ENCODE measurements around the gene ARHGEF38. TPM values are rescaled to one million over a fixed set of nuclear protein-coding genes. Genes with fewer than 3 reads are reported as not detected.

Gene ARHGEF38
- total RNA-seq, 1 experiment from 2014 or later, result 0.15 TPM

DNA sequence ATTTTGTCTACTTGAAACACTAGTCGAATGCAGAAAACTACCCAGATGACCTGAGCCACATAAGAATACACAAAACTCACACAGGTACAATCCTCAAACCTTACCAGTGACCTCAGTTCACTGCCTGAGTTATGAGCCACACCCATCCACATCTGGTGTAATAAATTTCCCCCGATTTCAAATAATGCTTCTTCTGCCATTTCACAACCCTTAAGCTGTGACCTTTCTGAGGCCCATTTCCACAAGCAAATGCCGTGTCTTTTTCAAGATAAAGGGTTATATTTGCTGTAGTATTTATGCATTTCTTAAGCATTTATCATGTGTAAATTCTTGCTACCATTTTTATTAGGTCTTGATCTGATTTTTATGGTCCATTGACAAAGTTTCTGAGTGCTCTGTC is 1.8 kb upstream of the ARHGEF38 start:
- DNase-seq, result no peak
- CTCF ChIA-PET, result no interaction called here
- intact Hi-C loops (cut with micrococcal nuclease; ENCODE audit: unreplicated experiment), result no loop called here

GRCh38 chr4:105555409-105555808 is 3.0 kb downstream of the ARHGEF38 start:
- Histone ChIP-seq H3K4me1 (replicated peaks; ENCODE audit: insufficient read depth) (peaks cover 15% of the 10 kb centered on the region), H3K27ac (no peak overlapping the region), H3K4me3 (no peak overlapping the region), H3K9me3 (ENCODE audit: insufficient read depth, low read depth) (no peaks in the 10 kb centered on the region), H3K79me2 (ENCODE audit: low read depth) (no peaks in the 10 kb centered on the region), H2AFZ (no peak overlapping the region), H3K27me3 (ENCODE audit: insufficient read depth, low read depth) (no peaks in the 10 kb centered on the region), H3K9me2 (ENCODE audit: insufficient read depth) (no peaks in the 10 kb centered on the region), H4K20me1 (ENCODE audit: insufficient read depth) (no peaks in the 10 kb centered on the region), H3K4me2 (no peak overlapping the region), H3K36me3 (ENCODE audit: low read depth) (no peaks in the 10 kb centered on the region), H3F3A (ENCODE audit: insufficient read depth, low read depth) (peaks cover 13% of the 10 kb centered on the region; the same call in 1 of the 2 replicates)
- intact Hi-C loops (cut with micrococcal nuclease; ENCODE audit: unreplicated experiment), result no loop called here
- no peak for TF ChIP-seq EZH2 (IDR thresholded peaks at IDR 0.05; ENCODE audit: low read depth)
- no peak for TF ChIP-seq CTCF (conservative IDR thresholded peaks at IDR 0.05)
- POLR2A ChIA-PET (ENCODE audit: unreplicated experiment), result no interaction called here
- DNase-seq, result no peak
- CTCF ChIA-PET, result no interaction called here
- no TSS peak for BruUV-seq (replicated peaks)

More for the DNA sequence above, 1.8 kb upstream of the ARHGEF38 start:
- H3K36me3 ChIP-seq (ENCODE audit: low read depth), result no peaks in the 10 kb centered on the region
- no TSS peak for BruUV-seq (replicated peaks)
- no peaks in the 10 kb centered on the region for H3K79me2 ChIP-seq (ENCODE audit: low read depth)
- H3K9me2 ChIP-seq (ENCODE audit: insufficient read depth), result no peaks in the 10 kb centered on the region
- no peaks in the 10 kb centered on the region for H4K20me1 ChIP-seq (ENCODE audit: insufficient read depth)
- no peaks in the 10 kb centered on the region for H3K27me3 ChIP-seq (ENCODE audit: insufficient read depth, low read depth)
- no peak overlapping the region for H3K4me2 ChIP-seq
- H3K4me3 ChIP-seq, result no peak overlapping the region
- H3F3A ChIP-seq (ENCODE audit: insufficient read depth, low read depth), result peaks cover 13% of the 10 kb centered on the region; the same call in 1 of the 2 replicates
- H3K9me3 ChIP-seq (ENCODE audit: insufficient read depth, low read depth), result no peaks in the 10 kb centered on the region
- H3K27ac ChIP-seq, result no peak overlapping the region
- H2AFZ ChIP-seq, result no peak overlapping the region
- POLR2A ChIA-PET (ENCODE audit: unreplicated experiment), result no interaction called here
- TF ChIP-seq CTCF (conservative IDR thresholded peaks at IDR 0.05) (no peak), EZH2 (IDR thresholded peaks at IDR 0.05; ENCODE audit: low read depth) (no peak)
- H3K4me1 ChIP-seq (replicated peaks; ENCODE audit: insufficient read depth), result peaks cover 15% of the 10 kb centered on the region; the same call in 1 of the 2 replicates

- no peak overlapping the region for H2AFZ ChIP-seq
- H3K4me1 ChIP-seq (replicated peaks; ENCODE audit: insufficient read depth), result peaks cover 15% of the 10 kb centered on the region
- CTCF ChIA-PET, result no interaction called here
- TF ChIP-seq CTCF (conservative IDR thresholded peaks at IDR 0.05), result no peak
- TF ChIP-seq EZH2 (IDR thresholded peaks at IDR 0.05; ENCODE audit: low read depth), result no peak
- BruUV-seq (replicated peaks), result no TSS peak
- no peaks in the 10 kb centered on the region for H3K79me2 ChIP-seq (ENCODE audit: low read depth)
- DNase-seq, result no peak
- no peaks in the 10 kb centered on the region for H3K9me3 ChIP-seq (ENCODE audit: insufficient read depth, low read depth)
- intact Hi-C loops (cut with micrococcal nuclease; ENCODE audit: unreplicated experiment), result no loop called here
- H3F3A ChIP-seq (ENCODE audit: insufficient read depth, low read depth), result peaks cover 13% of the 10 kb centered on the region; the same call in 1 of the 2 replicates
- H3K4me3 ChIP-seq, result no peak overlapping the region
- H3K27ac ChIP-seq, result no peak overlapping the region
- H3K9me2 ChIP-seq (ENCODE audit: insufficient read depth), result no peaks in the 10 kb centered on the region
- H3K27me3 ChIP-seq (ENCODE audit: insufficient read depth, low read depth), result no peaks in the 10 kb centered on the region
- H3K36me3 ChIP-seq (ENCODE audit: low read depth), result no peaks in the 10 kb centered on the region
- no peaks in the 10 kb centered on the region for H4K20me1 ChIP-seq (ENCODE audit: insufficient read depth)
- no peak overlapping the region for H3K4me2 ChIP-seq
- POLR2A ChIA-PET (ENCODE audit: unreplicated experiment), result no interaction called here
These were observed 3.8 kb downstream of the ARHGEF38 start for GRCh38 chr4:105556206-105556605.
